ENCODE results near the gene C5orf15. TPM values are rescaled to one million over a fixed set of nuclear protein-coding genes. Genes with fewer than 3 reads are reported as not detected.

The C5orf15 gene
- total RNA-seq, 1 donor from 2014 or later = 64.4 TPM

DNA sequence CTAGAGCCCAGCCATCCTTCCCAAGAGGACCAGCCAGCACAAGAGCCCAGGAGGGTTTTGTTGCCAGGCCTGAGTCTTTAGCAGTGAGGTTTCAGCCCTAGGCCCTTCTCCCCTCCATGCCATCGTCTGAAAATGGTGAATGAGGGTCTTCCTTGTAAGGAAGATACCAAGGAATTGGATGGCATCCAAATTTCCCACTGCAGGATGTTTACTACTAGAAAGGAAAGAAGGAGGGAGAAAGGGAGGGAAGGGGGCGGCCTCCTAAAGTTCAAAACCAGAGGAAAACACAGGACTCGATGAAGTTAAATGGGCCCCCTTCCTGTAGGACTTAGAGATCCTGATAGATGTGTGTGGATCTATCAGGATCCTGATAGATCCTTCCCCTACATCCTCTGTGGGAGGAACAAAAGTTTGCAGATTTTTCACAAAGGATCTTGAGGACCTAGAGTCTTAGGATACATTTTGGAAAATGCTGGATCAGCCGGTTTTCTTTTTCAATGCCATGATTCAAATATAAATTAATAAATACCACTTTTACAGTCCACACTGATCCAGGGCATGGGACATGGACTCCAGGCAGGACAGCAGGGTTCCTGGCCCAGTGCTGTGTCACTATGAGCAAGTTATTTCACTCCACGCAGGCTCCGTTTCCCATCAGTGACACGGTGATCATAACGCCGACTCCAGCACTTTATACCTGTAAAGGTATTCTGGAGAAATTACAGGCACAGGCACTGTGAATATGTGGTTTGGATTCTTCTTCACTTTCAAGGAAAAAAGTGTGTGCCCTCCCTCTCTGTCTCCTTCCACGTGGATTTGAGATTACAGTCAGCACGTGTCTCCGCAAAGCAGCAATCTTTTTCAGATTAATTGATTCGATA lies 40.9 kb downstream of the C5orf15 start:
- DNase-seq (ENCODE audit: low spot score in 2 of 2) (no peak), FAIRE-seq (no peak)

DNA sequence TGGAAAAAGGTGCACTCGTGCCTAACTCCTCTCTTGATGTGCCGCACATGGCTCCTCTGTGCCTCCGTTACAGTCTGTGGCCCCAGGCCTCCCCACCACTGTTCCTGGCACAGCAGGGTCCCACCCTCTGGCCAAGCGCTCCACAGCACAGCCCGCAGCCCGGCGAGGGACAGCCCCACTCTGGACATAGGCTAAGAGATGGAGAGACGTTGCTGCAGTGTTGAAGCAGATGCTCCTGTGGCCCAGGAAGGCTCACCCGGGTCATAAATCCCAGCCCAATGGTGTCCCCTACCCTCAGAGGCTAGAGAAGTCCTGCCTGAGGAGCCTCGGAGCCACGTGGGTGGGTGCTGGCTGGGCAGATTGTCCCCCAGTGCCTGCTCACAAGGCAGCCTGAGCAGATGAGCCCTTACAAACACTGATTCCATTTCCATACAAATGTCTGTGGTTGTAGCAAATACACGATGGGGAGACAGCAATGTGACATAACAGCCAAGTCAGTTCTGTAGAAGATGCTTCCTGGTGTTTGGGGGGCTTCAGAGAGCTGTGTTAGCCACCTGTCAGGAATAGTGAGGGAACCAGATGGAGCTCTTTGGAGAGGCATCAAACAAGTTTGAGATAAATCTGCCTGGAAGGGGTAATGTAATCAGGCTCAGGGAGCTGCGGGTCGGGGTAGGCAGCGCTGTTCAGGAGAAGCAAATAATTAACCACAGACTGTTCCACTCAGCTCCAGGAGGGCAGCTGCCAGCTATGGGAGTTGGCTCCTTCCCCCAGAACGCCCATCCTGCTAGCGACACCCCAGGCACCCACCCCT lies 41.7 kb downstream of the C5orf15 start:
- FAIRE-seq (no peak), DNase-seq (ENCODE audit: low spot score in 2 of 2) (no peak)

DNA sequence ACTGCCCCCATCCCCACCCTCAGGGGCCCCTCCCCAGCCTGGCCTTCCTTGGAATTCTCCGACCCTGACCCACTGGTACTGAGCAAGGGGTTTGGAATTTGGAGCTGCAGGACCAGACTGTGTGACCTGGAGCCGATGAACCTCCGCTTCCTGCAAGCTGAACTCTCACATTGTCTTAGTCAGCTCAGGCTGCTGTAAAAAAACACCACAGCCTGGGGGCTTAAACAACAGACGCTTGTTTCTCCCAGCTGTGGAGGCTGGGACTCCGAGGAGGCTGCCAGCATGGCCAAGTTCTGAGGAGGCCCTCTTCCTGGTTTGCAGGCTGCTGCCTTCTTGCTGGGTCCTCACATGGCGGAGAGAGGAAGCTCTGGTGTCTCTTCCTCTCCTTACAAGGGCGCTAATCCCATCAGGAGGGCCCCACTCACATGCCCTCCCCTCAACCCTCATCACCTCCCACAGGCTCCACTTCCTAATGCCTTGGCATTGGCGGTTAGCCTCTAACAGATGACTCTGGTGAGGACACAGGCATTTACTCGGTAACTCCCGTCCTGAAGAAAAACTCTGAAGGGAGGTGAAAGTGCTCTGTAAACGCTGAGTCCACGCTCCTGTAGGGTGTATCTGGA lies 42.4 kb downstream of the C5orf15 start:
- no peak for DNase-seq (ENCODE audit: low spot score in 2 of 2)
- FAIRE-seq = no peak

DNA sequence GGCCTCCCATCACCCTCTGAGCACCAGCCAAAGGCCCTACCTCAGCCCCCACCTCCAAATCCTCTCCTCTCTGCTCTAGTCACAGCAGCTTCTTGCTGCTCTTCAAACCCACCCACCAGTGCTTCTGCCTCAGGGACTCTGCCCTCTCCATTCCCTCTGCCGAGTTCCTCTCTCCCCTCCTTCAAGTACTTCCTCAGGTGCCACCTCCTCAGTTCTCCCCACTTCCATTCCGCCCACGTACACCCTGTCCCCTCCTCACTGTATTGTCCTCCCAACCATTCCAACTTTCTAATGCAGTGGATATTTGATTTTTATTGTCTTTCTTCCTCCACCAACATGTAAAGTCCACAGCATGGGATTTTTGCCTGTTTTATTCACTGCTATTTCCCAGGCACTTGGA lies 43.2 kb downstream of the C5orf15 start:
- DNase-seq (ENCODE audit: low spot score in 2 of 2) (no peak), FAIRE-seq (no peak)

DNA sequence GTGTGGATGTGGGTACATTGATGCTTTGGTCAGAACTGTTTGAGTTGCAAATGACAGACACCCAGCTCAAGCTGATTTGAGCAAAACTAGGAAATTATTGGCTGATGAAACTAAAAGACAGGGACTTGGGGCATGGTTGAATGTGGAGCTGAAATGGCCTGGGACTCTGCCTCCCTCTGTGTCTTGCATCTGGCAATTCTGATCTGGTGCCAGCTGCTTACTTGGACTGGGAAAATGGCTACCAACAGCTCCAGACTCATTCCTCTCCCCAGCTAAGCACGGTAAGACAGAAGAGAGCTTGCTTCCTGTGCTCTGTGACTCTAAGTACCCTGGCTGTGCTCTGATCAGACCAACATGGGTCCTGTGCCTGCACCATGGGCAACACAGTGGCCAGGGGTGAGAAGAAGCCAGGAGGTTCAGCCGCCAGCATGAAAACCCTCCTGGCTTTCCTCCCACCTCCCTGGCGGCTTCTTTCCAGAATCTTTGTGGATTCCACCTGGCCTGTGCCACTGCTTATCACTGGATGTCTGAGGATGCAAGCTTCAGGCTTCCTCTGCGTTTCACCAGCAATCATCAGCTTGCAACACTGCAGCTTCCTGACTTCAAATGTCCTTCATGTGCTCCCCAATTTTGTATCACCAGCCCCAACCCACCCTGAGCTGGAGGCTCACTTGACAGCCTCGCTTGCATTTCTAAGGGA lies 44.1 kb downstream of the C5orf15 start:
- DNase-seq (ENCODE audit: low spot score in 2 of 2) (no peak), FAIRE-seq (no peak)

DNA sequence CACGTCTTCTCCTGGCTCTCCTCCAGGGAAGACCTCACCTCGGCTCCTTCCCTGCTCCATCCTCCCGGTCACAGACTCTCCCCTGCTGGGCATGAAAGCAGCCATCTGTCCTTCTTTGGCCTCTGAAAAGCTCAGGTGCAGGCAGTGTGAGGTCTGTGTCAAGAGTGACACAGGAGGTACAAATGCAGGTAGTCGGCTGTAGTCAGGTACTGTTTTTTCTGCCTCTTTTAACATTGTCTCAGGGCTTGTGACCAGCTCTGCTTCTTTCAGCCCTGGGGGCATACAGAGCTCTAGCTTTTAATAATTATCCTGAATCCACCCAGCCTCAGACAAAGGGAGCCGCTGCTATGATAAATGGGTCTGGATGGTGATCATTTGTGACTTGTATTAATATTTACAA lies 46.4 kb downstream of the C5orf15 start:
- DNase-seq (ENCODE audit: low spot score in 2 of 2) (no peak), FAIRE-seq (no peak)

DNA sequence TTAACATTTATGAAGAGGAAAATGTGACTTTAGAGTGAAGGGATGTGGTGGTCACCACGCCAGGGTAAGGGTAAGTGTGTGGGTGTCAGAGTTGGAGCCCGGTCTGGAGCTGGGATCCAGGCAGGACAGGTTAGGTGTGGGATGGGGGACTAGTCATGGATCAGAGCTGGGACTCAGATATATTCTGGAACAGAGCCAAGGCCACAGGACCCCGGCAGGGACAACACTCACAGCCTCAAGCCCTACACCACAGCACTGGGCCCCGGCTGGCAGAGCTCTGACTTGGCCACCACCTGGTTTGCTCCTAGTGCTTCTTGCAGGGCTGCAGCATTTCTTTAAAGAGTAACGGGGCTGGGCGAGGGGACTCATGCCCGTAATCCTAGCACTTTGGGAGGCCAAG lies 47.4 kb downstream of the C5orf15 start:
- DNase-seq (ENCODE audit: low spot score in 2 of 2) (no peak), FAIRE-seq (no peak)

DNA sequence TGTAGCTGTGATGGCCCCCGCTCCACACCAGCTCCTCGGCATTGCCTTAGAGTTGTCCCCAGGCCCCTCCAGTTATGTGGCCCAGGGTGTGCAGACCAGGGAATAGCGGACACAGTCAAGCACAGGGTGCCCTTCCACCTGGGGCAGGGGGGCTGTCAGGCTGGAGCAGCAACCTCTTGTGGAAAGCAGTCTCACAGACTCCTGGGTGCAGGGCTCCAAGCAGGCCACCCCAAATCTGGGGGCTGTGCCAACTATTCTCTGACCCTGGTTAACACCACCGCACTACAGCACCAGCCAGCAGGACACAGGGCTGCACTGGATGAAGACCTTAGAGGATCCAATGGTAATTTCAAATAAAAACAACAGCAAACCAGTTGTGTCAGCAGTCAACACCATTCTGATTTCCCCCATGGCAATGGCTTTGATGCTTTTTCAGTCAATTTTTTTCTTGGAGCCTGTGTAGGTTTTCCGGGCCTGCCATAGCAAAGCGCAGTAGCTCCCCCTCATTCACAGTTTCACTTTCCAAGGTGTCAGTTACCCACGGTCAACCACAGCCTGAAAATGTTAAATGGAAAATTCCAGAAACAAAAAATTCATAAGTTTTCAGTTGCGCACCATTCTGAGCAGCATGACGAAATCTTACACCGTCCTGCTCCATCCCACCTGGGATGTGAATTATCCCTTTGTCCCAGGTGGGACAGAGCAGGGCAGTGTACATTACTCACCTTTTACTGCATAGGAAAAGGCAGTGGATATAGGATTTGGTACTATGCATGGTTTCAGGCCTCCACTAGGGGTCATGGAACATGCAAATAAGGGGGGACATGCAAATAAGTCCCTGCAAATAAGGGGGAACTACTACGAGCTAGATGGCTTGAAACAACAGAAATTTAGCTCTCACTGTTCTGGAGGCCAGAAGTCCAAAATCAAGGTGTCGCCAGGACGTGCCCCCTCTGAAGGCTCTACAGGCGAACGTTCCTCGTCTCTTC lies 49.0 kb downstream of the C5orf15 start:
- DNase-seq (ENCODE audit: low spot score in 2 of 2) (no peak), FAIRE-seq (no peak)

DNA sequence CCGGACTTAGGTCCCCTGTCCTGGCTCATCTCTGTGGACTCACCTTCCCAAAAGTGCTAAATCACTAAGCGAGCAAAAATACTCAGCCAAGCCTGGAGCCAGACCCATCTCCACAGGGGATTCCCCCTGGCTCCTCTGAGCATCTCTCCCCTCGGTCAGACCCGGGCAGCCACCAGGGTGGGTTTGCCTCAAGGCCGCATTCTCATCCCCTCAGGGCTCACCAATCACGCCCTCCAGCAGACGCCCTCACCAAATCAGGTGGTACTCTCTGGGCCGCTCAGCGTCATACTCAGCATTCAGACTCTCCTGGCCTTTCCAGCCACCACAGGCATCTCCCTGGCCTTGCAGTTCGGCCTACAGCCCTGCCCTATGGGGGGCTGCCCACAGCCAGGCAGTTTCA lies 49.7 kb downstream of the C5orf15 start:
- DNase-seq (ENCODE audit: low spot score in 2 of 2) = no peak
- FAIRE-seq = no peak

DNA sequence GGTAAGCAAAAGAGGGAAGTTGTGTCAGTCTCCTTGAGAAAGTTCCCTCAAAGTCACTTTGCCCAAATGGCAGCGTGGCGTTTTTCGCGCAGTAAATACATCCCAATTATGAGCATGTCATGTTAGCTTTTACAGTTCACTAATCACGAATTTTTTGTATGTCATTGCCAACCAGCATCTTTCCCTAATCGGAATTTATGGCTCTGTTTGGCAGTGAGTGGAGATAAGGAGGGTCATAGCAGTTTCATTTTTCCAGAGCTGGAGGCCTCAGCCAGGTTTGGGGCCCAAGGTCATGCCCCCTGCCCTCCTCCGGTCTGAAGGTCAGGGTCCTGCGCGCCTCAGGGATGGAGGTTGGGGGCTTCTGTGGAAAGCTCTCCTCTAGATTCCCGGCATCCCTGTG lies 50.1 kb downstream of the C5orf15 start:
- DNase-seq (ENCODE audit: low spot score in 2 of 2) (no peak), FAIRE-seq (no peak)

DNA sequence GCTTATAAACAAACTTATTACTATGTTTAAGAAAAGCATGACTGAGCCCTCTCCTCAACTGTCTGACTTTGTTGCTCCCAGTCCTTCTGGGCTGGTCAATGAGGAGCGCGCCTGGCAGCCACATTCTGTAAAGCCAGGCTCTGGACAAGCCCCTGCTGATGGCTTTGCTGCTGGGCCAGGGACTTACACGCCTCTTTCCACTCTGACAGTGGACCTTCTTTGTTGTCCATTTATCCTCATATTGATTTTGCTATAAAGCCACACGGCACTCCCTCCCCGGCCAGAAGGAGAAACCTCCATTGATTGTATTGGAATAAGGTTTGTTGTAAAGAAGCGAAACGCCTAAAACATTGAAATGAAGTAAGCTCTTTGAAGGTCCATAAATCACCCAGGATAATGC lies 50.6 kb downstream of the C5orf15 start:
- no peak for FAIRE-seq
- DNase-seq (ENCODE audit: low spot score in 2 of 2) = no peak

DNA sequence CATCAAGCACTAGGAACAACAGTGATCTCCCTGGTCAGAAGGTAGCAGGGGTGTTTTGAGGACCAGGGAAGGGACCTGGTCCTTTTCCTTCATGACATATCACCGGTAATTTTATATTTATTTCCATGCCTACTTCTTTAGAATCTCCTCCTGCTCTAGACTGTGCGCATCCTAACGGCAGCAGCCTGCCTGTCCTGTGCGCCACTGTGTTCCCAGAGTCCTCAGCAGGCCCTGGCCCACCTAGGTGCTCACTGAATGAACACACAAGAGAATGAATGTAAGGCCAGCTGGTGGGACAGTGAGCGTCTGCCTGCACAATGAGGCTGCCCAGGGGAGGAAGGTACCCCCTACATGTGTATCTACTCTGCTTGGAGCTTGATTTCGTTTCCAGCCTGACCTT lies 51.5 kb downstream of the C5orf15 start:
- FAIRE-seq = no peak

DNA sequence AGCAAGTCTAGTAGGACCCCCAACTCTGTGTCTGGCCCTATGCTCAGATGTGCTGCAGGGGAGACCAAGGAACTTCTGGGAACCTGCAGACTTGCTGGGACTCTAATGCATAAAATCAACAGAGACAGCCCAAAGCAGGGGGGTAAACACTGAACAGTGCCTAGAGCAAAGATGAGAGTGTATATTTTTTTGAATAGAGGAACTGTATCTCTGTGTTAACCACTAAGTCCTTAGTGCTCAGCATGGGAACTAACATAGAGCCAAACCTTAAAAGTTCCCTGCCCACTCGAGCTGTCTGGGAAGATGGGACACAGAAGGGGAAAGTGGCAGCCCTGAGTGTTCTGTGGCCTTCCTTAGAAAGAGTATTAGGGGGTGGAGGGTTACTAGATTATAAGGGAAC lies 51.9 kb downstream of the C5orf15 start:
- no peak for DNase-seq (ENCODE audit: low spot score in 2 of 2)
- FAIRE-seq = no peak

More for the DNA sequence above, 51.5 kb downstream of the C5orf15 start:
- no peak for DNase-seq (ENCODE audit: low spot score in 2 of 2)

DNA sequence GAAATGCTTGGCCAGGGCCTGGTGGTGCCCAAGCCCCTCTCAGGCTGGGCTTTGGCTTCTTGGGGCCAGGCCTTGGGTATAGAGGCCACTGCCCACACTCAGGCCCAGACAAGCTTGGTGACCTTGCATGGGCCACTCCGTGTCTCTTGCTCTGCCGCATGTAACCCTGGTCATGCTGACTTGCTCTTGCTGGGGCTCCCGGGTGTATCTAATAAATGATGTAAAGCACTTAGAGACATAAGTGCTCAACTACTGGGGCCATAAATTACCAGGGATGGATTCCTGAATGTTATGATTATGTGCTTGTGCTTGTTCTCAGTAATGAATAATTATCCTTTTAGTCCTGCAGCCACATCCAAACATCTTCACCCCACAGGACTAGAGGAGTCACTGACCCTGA lies 54.0 kb downstream of the C5orf15 start:
- FAIRE-seq (no peak), DNase-seq (ENCODE audit: low spot score in 2 of 2) (no peak)

DNA sequence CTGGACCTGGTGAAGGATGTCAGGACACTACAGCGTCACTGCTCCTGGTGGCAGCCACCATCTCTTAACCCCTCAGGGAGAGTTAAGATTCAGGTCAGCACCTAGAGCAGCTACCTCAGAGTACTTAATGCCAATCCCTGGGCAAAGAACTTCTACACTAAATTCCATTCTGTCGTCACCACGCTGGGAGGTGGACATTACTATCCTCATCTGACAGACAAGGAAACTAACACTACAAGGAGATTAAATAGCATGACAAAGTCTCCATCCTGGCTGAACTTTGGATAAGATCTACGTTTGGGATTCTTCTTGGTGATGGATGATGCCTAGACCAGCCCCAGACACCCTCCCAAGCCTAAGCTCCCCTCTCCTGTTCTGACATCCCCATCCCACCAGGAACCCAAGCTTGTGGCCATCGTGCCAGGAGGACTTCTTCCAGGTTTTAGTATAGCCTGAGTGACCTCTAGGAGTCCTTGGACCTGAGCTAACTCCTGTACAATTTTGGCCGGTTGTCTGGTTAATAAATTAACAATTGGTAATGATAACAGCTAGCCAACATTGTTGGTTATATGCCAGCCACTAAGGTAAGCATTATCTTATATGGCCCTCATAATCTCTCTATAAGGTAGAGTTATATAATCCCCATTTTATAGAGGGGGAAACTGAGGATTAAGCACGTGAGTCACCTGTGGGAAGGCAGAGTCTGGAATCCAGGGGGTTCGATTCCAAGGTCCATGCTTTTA lies 54.8 kb downstream of the C5orf15 start:
- FAIRE-seq (no peak), DNase-seq (ENCODE audit: low spot score in 2 of 2) (no peak)

DNA sequence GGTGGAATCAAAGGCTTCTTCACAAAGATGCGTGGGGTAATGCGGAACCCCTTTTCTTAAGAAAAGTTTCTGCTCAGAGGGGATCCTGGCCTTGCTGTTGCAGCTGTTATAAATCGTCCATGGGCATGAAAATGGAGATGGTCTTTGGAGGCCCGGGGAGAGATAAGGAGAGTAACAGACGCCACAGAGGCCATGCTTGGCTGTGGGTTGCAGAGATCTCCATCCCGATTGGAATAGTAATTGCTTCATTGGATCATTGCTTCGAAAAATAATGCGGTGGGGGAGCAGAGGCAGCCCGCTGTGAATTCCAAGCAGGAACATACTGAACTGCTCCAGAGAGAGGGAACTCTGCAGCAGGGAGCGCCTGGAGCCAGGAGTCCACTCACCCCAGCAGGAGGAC lies 55.5 kb downstream of the C5orf15 start:
- no peak for DNase-seq (ENCODE audit: low spot score in 2 of 2)
- no peak for FAIRE-seq

DNA sequence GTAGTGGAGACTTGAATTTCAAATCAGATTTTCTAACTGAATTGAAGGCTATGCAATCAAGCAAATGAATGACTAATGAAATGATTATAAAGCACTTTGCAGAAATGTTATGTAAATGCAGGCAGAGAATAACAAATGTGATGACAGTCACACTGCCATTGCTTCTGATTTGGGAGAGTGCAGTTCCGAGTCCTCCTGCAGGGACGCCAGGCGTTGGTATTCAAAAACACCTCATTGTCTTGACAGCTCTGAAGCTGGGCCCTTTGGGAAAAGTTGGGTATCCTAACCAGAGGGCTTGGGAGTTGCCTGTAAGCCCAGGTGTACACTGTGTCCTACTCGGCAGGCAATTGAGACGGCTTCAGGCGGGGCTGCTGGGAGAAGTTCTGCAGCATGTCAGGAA lies 57.9 kb downstream of the C5orf15 start:
- FAIRE-seq = no peak
- DNase-seq (ENCODE audit: low spot score in 2 of 2) = no peak

DNA sequence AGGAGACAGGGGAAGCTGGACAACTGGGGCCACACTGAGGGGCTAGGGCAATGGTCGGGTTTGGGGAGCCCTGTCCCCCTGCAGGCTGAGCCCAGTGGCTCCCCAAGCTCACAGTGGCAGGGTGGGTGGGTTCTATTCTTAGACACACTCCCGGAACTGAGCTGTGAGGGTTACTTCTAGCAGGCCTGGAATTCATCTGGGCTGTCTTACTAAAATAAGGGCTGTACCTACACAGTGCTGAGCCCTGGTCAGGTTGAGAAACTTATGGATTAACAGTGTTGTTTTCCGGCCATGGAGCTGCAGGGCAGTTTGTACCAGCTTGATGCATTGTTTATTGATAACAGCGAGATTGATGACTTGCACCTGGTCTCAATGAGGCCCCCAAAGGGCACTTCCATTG lies 58.8 kb downstream of the C5orf15 start:
- no peak for FAIRE-seq
- DNase-seq (ENCODE audit: low spot score in 2 of 2) = no peak

DNA sequence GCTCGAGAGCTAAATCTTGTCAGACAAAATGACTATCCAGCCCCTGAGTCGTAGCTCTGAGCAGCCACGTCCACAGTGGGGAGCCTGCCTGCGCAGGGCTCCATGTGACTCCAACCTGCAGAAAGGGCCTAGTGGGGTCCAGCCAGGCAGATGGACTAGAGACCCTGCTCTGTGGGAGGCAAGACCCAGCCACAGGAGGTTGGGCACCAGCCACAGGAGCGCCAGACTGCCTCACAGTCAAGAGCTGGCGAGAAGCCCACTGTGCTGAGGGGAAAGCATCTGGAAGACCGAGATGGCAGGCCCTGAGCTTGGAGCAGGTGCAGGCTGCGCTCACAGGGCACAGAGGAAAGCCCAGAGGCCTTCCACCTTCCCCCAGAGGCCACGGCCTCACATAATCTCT lies 61.4 kb downstream of the C5orf15 start:
- no peak for FAIRE-seq
- no peak for DNase-seq (ENCODE audit: low spot score in 2 of 2)

Measured in frontal cortex (tissue), 4 donors.